Left ventricle myocardium inferior (tissue), 1 donor: ENCODE results near the gene SIX3. TPM values are rescaled to one million over a fixed set of nuclear protein-coding genes. Genes with fewer than 3 reads are reported as not detected.

Experiments
- DNase-seq: peaks from one replicate; pipeline ENCODE4 v3.0.0-alpha.2; 2020
- H3K27ac ChIP-seq: fragments of 200-600 bp; replicated peaks from 2 replicates; pipeline ENCODE4 v1.8.0; 2021
- H3K27me3 ChIP-seq: fragments of 200-600 bp; 2 replicates; pipeline ENCODE4 v1.8.0; 2021; ENCODE audit warnings: low read depth
- H3K36me3 ChIP-seq: fragments of 200-600 bp; 2 replicates; pipeline ENCODE4 v1.8.0; 2021
- H3K4me1 ChIP-seq: fragments of 200-600 bp; 2 replicates; pipeline ENCODE4 v1.8.0; 2021
- H3K4me3 ChIP-seq: fragments of 200-600 bp; 2 replicates; pipeline ENCODE4 v1.8.0; 2021; ENCODE audit warnings: mild to moderate bottlenecking, moderate library complexity
- H3K9me3 ChIP-seq: fragments of 200-600 bp; replicated peaks from 2 replicates; pipeline ENCODE4 v1.8.0; 2021
- CTCF ChIP-seq: fragments of 200-600 bp; IDR thresholded peaks from 2 replicates; pipeline ENCODE4 v1.8.0; 2021; ENCODE audit warnings: antibody characterized with exemption, mild to moderate bottlenecking, borderline replicate concordance
- intact Hi-C: fragments of 100-400 bp; cut with micrococcal nuclease; formaldehyde crosslinking; loops from one replicate; pipeline ENCODE4 v1.11.0; 2022
- total RNA-seq: library from RNA; stranded (reverse); fragmentation: NEBNext Ultra II Directional; extraction: Animal tissue kit (Norgen Biotek cat#: 25700); gene quantifications from one replicate; pipeline ENCODE4 v1.2.1, GENCODE V29; 2021
- donor health status: DM: no; HTN: yes; CAD: no; lungs with severe emphysema.

Gene SIX3
- total RNA-seq, 1 donor from 2014 or later = not detected

- TF ChIP-seq CTCF = no peak
- Histone ChIP-seq H3K9me3 (no peaks in the 10 kb centered on the region), H3K4me3 (no peak overlapping the region), H3K36me3 (no peaks in the 10 kb centered on the region), H3K4me1 (no peaks in the 10 kb centered on the region), H3K27me3 (peaks cover 90% of the 10 kb centered on the region), H3K27ac (no peak overlapping the region)
- intact Hi-C loops = no loop called here
- DNase-seq = no peak
Observed at GRCh38 chr2:44967727-44968432, 26.4 kb downstream of the SIX3 start.

- H3K4me1 ChIP-seq = no peaks in the 10 kb centered on the region
- TF ChIP-seq CTCF = no peak
- H3K4me3 ChIP-seq = no peak overlapping the region
- H3K27ac ChIP-seq = no peak overlapping the region
- no peaks in the 10 kb centered on the region for H3K9me3 ChIP-seq
- no peak for DNase-seq
- intact Hi-C loops = no loop called here
- H3K36me3 ChIP-seq = no peaks in the 10 kb centered on the region
- peaks cover 90% of the 10 kb centered on the region for H3K27me3 ChIP-seq
Observed at GRCh38 chr2:44969936-44970335, 28.4 kb downstream of the SIX3 start.

DNA sequence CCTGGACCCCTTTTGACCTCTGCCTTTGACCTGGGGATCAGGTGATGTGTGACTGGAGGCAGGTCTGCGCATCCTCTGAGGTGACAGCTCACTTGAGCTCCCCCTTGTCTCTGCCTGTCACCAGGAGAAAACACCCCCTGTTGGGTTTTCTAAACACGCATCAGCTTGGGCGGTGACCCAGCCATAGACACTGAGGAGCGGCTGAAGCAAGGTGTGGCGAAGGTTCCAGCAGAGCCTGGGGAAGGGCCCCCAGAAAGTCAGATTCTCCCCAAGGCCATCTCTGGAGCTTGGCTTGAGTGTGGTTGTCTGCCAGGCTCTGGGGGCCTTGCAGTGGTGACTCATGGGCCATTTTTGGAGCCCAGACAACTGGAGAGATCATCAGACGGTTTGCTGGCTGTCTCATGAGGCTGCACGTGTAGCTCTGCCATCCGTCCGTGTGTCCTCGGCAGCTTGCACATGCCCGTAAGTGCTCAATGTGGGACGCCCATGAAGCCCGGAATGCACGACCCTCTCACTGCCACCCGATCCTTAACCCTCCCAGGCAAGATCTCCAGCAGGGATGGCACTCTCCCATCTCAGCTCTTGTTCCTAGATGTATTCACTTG is 29.4 kb downstream of the SIX3 start:
- intact Hi-C loops = no loop called here
- Histone ChIP-seq H3K27ac (no peak overlapping the region), H3K9me3 (no peaks in the 10 kb centered on the region), H3K4me1 (no peaks in the 10 kb centered on the region), H3K36me3 (no peaks in the 10 kb centered on the region), H3K4me3 (no peak overlapping the region), H3K27me3 (peaks cover 90% of the 10 kb centered on the region)
- no peak for DNase-seq
- TF ChIP-seq CTCF = no peak

- no peaks in the 10 kb centered on the region for H3K4me1 ChIP-seq
- H3K9me3 ChIP-seq = no peaks in the 10 kb centered on the region
- no peak for DNase-seq
- no peak for TF ChIP-seq CTCF
- H3K36me3 ChIP-seq = no peaks in the 10 kb centered on the region
- peak overlapping the region; percentile 11 for H3K4me3 ChIP-seq
- H3K27me3 ChIP-seq = peaks cover 92% of the 10 kb centered on the region
- H3K27ac ChIP-seq = no peak overlapping the region
- intact Hi-C loops = no loop called here
Observed at GRCh38 chr2:44972771-44973535, 31.5 kb downstream of the SIX3 start.

DNA sequence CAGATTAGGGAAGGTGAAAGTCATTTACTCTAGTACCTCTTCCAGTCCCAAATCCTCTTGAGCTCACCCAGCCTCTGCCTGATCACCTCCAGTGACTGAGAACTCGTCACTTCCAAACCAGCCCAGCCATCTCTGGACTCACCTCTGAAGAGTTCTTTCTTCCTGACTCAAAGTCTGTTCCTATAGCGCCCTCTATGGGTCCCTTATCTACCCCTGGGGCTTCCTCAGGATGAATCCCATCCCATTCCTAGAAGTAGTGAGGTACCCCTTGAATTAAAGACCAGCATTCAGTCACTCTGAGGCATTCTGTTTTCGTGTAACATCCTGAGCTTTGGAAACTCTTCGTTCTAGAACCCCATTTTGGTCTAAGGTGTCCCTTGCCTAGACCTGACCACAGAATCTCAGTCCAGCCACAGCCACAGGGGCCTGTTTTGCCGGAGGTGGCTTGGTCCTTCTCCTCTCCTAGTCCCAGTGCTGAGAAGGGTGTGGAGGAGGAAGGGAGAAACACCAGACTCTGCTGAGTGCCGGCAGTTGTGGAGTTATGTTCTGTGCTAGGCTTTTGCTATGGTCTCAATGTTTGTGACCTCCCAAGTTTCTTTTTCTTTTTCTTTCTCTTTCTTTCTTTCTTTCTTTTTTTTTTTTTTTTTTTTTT is 32.7 kb downstream of the SIX3 start:
- no peak overlapping the region for H3K4me3 ChIP-seq
- intact Hi-C loops = no loop called here
- H3K27ac ChIP-seq = no peak overlapping the region
- DNase-seq = no peak
- peak; percentile 34 for TF ChIP-seq CTCF
- no peaks in the 10 kb centered on the region for H3K4me1 ChIP-seq
- no peaks in the 10 kb centered on the region for H3K9me3 ChIP-seq
- no peaks in the 10 kb centered on the region for H3K36me3 ChIP-seq
- H3K27me3 ChIP-seq = peaks cover 97% of the 10 kb centered on the region
